GM12865 (cell line): ENCODE results near the gene CPLX4.

ENCODE experiments used
- DNase-seq: peaks from one replicate; pipeline ENCODE4 v3.0.0; 2010; ENCODE audit warnings: low read depth
- H3K4me3 ChIP-seq: 2 replicates; pipeline ENCODE4 v1.5.1; 2011; ENCODE audit warnings: mild to moderate bottlenecking, low read depth, low read length, control low read depth
- TF ChIP-seq, protein P1 (sequence below): IDR thresholded peaks from 2 replicates; pipeline ENCODE4 v1.5.1; 2011; ENCODE audit warnings: low read length, control low read depth, low read depth, inconsistent platforms; ENCODE audit not compliant: insufficient read depth; ENCODE audit errors: missing control alignments

Gene CPLX4

DNA sequence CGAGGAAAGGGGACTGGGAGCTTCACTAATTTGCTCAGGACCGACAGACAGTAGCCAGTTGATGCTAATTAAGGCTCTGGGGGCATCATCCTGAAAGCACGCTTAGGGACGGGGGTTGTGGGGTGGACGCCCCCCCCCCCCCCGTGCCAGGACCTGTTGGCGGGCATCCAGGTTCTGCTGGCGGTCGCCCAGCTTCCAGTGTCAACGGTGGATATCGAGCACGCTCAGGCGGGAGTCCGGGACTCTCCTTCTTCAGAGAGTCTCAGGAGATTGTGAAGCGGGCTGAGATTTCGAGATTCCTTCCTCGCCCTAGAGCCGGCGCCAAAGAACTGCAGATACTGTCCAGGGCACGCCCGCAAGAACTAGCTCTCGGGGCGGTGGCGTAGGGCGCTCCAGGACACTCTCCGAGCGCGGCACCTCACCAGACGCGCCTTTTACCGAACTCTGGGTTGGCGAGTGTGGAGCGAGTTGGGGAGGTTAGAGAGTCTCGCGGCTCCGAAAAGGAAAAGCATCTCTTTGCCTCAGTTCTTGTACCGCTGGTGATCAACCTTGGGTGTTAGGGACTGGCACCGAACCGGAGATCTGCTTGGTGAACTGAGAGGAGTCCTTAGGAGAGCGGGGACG, 50.8 kb downstream of the CPLX4 start:
- TF ChIP-seq, protein P1, sequence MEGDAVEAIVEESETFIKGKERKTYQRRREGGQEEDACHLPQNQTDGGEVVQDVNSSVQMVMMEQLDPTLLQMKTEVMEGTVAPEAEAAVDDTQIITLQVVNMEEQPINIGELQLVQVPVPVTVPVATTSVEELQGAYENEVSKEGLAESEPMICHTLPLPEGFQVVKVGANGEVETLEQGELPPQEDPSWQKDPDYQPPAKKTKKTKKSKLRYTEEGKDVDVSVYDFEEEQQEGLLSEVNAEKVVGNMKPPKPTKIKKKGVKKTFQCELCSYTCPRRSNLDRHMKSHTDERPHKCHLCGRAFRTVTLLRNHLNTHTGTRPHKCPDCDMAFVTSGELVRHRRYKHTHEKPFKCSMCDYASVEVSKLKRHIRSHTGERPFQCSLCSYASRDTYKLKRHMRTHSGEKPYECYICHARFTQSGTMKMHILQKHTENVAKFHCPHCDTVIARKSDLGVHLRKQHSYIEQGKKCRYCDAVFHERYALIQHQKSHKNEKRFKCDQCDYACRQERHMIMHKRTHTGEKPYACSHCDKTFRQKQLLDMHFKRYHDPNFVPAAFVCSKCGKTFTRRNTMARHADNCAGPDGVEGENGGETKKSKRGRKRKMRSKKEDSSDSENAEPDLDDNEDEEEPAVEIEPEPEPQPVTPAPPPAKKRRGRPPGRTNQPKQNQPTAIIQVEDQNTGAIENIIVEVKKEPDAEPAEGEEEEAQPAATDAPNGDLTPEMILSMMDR, result no peak
- no peak for DNase-seq
- H3K4me3 ChIP-seq, result no peak overlapping the region

DNA sequence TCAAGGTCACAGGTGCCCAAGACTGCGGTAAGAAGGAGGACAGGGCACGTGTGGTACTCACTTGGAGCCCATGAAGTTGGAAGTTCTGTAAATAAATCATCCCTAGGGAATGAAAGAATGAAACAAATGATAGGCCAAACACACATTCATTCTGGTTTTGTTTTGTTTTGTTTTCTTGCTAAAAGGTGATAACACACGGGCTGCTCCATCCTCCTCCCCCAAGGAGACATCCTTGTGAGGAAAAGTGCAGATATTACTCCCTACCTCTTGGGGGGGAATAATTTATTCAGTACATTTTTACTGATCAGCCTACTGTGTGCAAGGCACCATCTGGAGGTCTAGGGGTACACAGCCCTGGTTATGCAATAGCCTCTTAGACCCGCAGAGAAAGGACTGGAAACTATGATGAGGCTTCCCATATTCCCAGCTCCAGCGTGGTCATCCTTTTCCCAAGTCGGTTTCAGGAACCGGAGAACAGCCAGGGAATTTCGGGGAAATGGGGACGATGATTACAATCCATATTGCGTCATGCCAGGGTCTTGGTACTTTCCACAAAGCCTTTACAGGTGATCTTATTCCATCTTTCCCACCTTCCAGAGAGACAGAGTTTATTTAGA, 51.5 kb downstream of the CPLX4 start:
- no peak overlapping the region for H3K4me3 ChIP-seq
- no peak for DNase-seq
- TF ChIP-seq, protein P1, result no peak

DNA sequence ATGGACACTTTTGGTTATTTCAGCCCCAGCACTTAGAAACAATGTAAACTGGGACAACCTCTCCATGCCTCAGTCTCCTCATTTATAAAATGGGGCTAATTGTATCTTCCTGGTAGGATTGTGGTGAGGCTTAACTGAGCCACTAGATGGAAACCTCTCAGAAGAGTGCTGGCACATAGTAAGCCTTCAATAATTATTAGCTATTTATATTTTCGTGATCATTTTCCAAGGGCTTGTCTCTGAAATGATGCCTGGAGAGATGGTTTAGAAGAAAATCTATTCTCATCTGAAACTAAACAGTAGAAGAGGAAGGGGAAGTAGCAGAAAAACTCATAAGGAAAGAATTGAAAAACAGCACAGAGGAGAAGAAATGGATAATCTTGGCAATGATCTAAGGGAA, 52.0 kb downstream of the CPLX4 start:
- no peak overlapping the region for H3K4me3 ChIP-seq
- DNase-seq, result no peak
- TF ChIP-seq, protein P1, result no peak

DNA sequence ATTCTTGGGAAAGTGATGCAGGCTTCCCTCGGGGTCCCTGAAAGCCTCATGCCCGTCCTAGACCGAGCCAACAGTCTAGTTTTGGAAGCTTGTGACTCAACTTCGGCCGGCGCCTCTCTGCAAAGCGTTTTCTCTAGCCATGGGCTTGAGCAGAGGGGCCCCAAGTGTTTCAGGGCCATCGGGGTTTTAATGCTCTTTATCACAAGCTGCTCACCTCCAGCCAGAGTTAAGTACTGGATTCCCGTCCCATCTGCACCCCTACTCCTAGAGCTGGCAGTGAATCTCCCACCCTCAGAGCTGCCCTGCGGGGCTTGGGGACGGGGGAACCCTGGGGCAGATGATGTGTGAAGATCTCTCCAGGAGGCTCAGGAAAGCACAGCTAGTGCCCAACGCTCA, 52.5 kb downstream of the CPLX4 start:
- TF ChIP-seq, protein P1, result no peak
- DNase-seq, result no peak
- H3K4me3 ChIP-seq, result no peak overlapping the region

DNA sequence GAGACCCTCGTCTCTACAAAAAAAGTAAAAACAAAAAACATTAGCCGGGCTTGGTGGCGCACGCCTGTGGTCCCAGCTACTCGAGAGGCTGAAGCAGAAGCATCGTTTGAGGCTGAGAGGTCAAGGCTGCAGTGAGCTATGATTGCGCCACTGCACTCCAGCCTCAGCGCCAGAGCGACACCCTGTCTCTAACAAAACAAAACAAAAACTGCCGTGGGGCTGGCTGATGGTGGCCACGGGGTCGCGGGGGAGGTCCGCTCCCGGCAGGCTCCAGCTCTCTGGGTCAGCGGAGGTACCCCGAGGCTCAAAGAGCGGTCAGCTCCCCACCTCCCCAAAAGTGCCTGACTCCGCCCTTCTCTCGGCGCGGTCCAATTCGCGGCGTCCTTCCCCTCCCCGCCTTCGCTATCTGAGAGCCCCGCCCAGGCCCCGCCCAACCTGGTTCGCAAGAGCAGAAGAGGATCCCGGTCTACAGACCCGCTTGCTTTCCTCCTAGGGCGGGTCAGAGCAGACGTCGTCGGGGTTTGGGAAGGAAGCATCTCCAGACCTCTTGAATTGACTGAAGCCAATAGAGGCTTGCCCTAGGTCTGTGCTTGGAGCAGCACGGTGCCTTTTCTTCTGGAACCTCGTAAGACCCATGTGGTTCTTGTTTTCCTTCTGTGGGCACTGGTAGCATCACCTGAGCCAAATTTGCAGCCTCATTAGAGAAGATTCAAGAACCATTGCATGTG, 53.0 kb downstream of the CPLX4 start:
- peak; percentile 21 for DNase-seq
- TF ChIP-seq, protein P1, result no peak
- H3K4me3 ChIP-seq, result peak overlapping the region; percentile 47

DNA sequence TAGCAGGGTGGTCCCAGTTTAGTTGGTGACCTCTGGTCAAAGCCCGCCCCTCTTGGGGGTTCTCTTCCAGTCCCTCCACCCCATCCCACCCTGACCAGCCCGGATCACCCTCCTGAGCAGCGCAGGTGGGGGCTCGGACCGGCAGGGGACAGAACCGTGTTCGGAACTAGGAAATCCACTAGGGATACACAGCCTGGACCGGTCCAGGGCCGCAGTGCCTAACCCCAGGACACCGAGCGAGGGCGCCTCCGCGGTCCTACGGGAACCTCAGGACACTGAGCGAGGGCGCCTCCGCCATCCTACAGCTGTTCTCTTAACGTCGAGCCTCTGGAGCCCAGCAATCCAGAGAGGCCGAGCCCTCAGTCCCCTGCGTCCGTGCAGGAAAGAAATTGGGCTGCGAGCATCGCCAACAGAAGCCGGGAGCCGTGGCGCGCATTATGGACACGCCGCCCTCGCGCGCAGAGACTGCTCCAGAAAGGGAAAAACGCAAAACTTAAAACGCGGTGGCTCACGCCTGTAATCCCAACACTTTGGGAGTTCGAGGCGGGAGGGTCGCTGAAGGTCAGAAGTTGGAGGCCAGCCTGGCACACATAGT, 53.7 kb downstream of the CPLX4 start:
- no peak overlapping the region for H3K4me3 ChIP-seq
- DNase-seq, result no peak

More for the DNA sequence above, 53.7 kb downstream of the CPLX4 start:
- TF ChIP-seq, protein P1, result no peak
